Mammary epithelial cell (primary cell): ENCODE measurements around the gene EARS2.

Experiments used
- EZH2 ChIP-seq: IDR thresholded peaks from 2 replicates; pipeline ENCODE4 v1.6.1; 2012; ENCODE audit warnings: low read length, inconsistent platforms, borderline replicate concordance
- TF ChIP-seq, protein P1 (sequence below), 2 donors: IDR thresholded peaks in 1 of 2; conservative IDR thresholded peaks in 1 of 2; 2 replicates each; pipeline ENCODE4 v1.5.1; 2011 to 2012; ENCODE audit warnings: inconsistent platforms in 2 of 2, low read length in 2 of 2, mild to moderate bottlenecking in 2 of 2, control low read depth in 1 of 2, low read depth in 1 of 2; ENCODE audit not compliant: insufficient read depth in 1 of 2; ENCODE audit errors: extremely low read depth in 1 of 2

DNA sequence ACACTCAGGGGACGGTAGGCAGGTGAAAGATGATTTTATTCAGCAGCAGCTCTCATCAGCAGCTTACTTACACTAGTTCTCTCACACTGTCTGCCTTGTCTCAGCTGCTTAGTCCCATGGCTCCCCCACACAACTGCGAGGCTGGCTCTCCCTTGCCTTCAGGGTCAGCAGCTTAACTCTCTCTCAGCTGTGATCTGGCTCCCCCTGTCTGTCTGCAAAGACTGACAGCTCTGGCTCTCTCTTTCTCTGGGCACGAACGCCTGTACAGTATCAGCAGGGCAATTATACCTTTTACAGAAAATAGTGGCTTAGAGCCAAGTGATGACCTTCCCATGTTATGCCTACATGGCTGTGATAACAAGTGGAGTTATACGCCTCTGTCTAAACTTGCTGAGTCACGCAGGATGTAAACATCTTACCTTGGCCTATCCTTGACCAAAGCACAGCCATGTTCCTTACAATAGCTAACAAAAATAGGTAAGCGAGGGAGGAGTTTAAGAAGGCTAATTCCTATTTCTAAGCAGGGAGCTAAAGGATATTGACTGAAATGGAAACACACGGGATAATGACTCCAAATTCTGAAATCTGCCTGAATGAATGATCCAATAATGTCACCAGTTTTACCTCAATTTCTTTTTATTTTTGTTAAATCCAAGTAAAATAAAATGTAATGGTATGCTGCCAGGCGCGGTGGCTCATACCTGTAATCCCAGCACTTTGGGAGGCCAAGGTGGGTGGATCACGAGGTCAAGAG is 40.0 kb upstream of the EARS2 start:
- TF ChIP-seq, protein P1, sequence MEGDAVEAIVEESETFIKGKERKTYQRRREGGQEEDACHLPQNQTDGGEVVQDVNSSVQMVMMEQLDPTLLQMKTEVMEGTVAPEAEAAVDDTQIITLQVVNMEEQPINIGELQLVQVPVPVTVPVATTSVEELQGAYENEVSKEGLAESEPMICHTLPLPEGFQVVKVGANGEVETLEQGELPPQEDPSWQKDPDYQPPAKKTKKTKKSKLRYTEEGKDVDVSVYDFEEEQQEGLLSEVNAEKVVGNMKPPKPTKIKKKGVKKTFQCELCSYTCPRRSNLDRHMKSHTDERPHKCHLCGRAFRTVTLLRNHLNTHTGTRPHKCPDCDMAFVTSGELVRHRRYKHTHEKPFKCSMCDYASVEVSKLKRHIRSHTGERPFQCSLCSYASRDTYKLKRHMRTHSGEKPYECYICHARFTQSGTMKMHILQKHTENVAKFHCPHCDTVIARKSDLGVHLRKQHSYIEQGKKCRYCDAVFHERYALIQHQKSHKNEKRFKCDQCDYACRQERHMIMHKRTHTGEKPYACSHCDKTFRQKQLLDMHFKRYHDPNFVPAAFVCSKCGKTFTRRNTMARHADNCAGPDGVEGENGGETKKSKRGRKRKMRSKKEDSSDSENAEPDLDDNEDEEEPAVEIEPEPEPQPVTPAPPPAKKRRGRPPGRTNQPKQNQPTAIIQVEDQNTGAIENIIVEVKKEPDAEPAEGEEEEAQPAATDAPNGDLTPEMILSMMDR (conservative IDR thresholded peaks at IDR 0.05 in 1 of 2, IDR thresholded peaks at IDR 0.05 in 1 of 2; ENCODE audit: extremely low read depth in 1 of 2, insufficient read depth in 1 of 2, low read depth in 1 of 2, low read length in 2 of 2) = no peak
- no peak for TF ChIP-seq EZH2
